GM23338 (cell line): Measurements from ENCODE around the gene MUC22. TPM values are rescaled to one million over a fixed set of nuclear protein-coding genes. Genes with fewer than 3 reads are reported as not detected.

ENCODE experiments used
- ATAC-seq: fragments of 200-7000 bp; cut with Tn5 transposase; 3 replicates; pipeline ENCODE4 v1.9.1; 2020
- DNase-seq: peaks from one replicate; pipeline ENCODE4 v3.0.0-alpha.2; 2015; ENCODE audit warnings: low spot score
- H2AFZ ChIP-seq: fragments of 200-600 bp; sonication (generic); 2 replicates; pipeline ENCODE4 v1.8.0; 2016; ENCODE audit warnings: antibody characterized with exemption, mild to moderate bottlenecking, moderate library complexity
- H3F3A ChIP-seq: fragments of 200-600 bp; sonication (generic); replicated peaks from 2 replicates; pipeline ENCODE4 v1.8.0; 2017; ENCODE audit warnings: antibody characterized with exemption, mixed run types, low read depth
- H3K27ac ChIP-seq: fragments of 200-600 bp; sonication (generic); 2 replicates; pipeline ENCODE4 v1.6.1; 2016; ENCODE audit warnings: low read depth
- H3K27me3 ChIP-seq: fragments of 200-600 bp; sonication (generic); 2 replicates; pipeline ENCODE4 v1.8.0; 2016; ENCODE audit warnings: mild to moderate bottlenecking, mixed run types, moderate library complexity; ENCODE audit not compliant: insufficient read depth
- H3K36me3 ChIP-seq: fragments of 200-600 bp; sonication (generic); 2 replicates; pipeline ENCODE4 v1.8.0; 2016; ENCODE audit warnings: mild to moderate bottlenecking; ENCODE audit not compliant: insufficient read depth
- H3K4me1 ChIP-seq: fragments of 200-600 bp; sonication (generic); 2 replicates; pipeline ENCODE4 v1.8.0; 2016; ENCODE audit warnings: mild to moderate bottlenecking, moderate library complexity; ENCODE audit not compliant: insufficient read depth
- H3K4me2 ChIP-seq: fragments of 200-600 bp; sonication (generic); 2 replicates; pipeline ENCODE4 v1.7.1; 2017; ENCODE audit warnings: mixed run types
- H3K4me3 ChIP-seq: fragments of 200-600 bp; sonication (generic); 2 replicates; pipeline ENCODE4 v1.6.1; 2016; ENCODE audit warnings: mixed run types
- H3K79me2 ChIP-seq: fragments of 200-600 bp; sonication (generic); replicated peaks from 2 replicates; pipeline ENCODE4 v1.8.0; 2017; ENCODE audit warnings: mild to moderate bottlenecking; ENCODE audit not compliant: insufficient read depth
- H3K9me2 ChIP-seq: fragments of 200-600 bp; sonication (generic); 2 replicates; pipeline ENCODE4 v1.8.0; 2017; ENCODE audit not compliant: insufficient read depth
- H4K20me1 ChIP-seq: fragments of 200-600 bp; sonication (generic); replicated peaks from 2 replicates; pipeline ENCODE4 v1.8.0; 2017; ENCODE audit warnings: mild to moderate bottlenecking; ENCODE audit not compliant: insufficient read depth
- H3K27ac Mint-ChIP-seq: 2 replicates; pipeline ENCODE4 v1.8.0; 2020; ENCODE audit warnings: inconsistent platforms, mild to moderate bottlenecking, moderate library complexity, mixed read lengths
- H3K27me3 Mint-ChIP-seq: 3 replicates; pipeline ENCODE4 v1.8.0; 2022; ENCODE audit warnings: low read depth, mild to moderate bottlenecking, moderate library complexity, mixed read lengths, inconsistent platforms; ENCODE audit not compliant: insufficient read depth, poor library complexity
- H3K36me3 Mint-ChIP-seq: 3 replicates; pipeline ENCODE4 v1.8.0; 2021; ENCODE audit warnings: low read depth, mild to moderate bottlenecking, inconsistent platforms, moderate library complexity, mixed read lengths
- H3K4me1 Mint-ChIP-seq: 3 replicates; pipeline ENCODE4 v1.8.0; 2020; ENCODE audit warnings: mild to moderate bottlenecking, inconsistent platforms, mixed read lengths
- H3K4me3 Mint-ChIP-seq: 3 replicates; pipeline ENCODE4 v1.8.0; 2021; ENCODE audit warnings: moderate library complexity, mild to moderate bottlenecking, inconsistent platforms, mixed read lengths
- H3K9me3 Mint-ChIP-seq: 3 replicates; pipeline ENCODE4 v1.8.0; 2020; ENCODE audit warnings: moderate library complexity, mild to moderate bottlenecking, inconsistent platforms, mixed read lengths
- CREB1 ChIP-seq: fragments of 250-450 bp; sonication (Bioruptor Pico); IDR thresholded peaks from 2 replicates; pipeline ENCODE4 v1.5.0; 2020; ENCODE audit warnings: low read depth, mild to moderate bottlenecking, moderate library complexity
- EZH2 ChIP-seq: fragments of 200-600 bp; sonication (generic); IDR thresholded peaks from one replicate; pipeline ENCODE4 v1.8.0; 2017; ENCODE audit warnings: antibody characterized with exemption, mild to moderate bottlenecking, low read depth; ENCODE audit not compliant: unreplicated experiment
- JUNB ChIP-seq: IDR thresholded peaks from one replicate; pipeline ENCODE4 v1.6.1; 2016; ENCODE audit warnings: antibody characterized with exemption; ENCODE audit not compliant: unreplicated experiment
- NANOG ChIP-seq: IDR thresholded peaks from 2 replicates; pipeline ENCODE4 v1.6.1; 2016; ENCODE audit warnings: antibody characterized with exemption, borderline replicate concordance
- REST ChIP-seq: IDR thresholded peaks from one replicate; pipeline ENCODE4 v1.6.1; 2018; ENCODE audit warnings: antibody characterized with exemption; ENCODE audit not compliant: unreplicated experiment
- STAT1 ChIP-seq: IDR thresholded peaks from one replicate; pipeline ENCODE4 v1.6.1; 2016; ENCODE audit warnings: antibody characterized with exemption; ENCODE audit not compliant: unreplicated experiment
- ZNF331 ChIP-seq: fragments of 250-450 bp; sonication (Bioruptor Pico); IDR thresholded peaks from 2 replicates; pipeline ENCODE4 v1.5.0; 2020; ENCODE audit warnings: low read depth, mild to moderate bottlenecking, moderate library complexity
- ZNF462 ChIP-seq: fragments of 250-450 bp; sonication (Bioruptor Pico); IDR thresholded peaks from 2 replicates; pipeline ENCODE4 v1.5.0; 2020; ENCODE audit warnings: mild to moderate bottlenecking, moderate library complexity
- polyA plus RNA-seq: library from polyadenylated mRNA; unstranded; fragments of >200 nt; fragmentation: Nextera tagmentation; extraction: Ambion mirVana; gene quantifications from 2 replicates; pipeline ENCODE4 v1.2.1, GENCODE V29; 2016
- total RNA-seq: library from RNA; depleted of rRNA; stranded (reverse); fragments of >200 nt; shearing (Covaris generic); gene quantifications from 2 replicates; pipeline ENCODE4 v1.2.3, GENCODE V29; 2014

The MUC22 gene
- total and polyA plus RNA-seq, 2 experiments from 2014 or later: not detected

- peaks cover 8% of the 10 kb centered on the region for H3K4me1 ChIP-seq
Measured at GRCh38 chr6:30988209-30988825, 22.0 kb upstream of the MUC22 start.

More at GRCh38 chr6:30988209-30988825, 22.0 kb upstream of the MUC22 start:
- no peak overlapping the region for H2AFZ ChIP-seq
- Mint-ChIP-seq H3K36me3 (no peaks in the 10 kb centered on the region), H3K27me3 (peaks cover 4% of the 10 kb centered on the region), H3K9me3 (peaks cover 7% of the 10 kb centered on the region), H3K4me3 (no peak overlapping the region), H3K4me1 (peaks cover 12% of the 10 kb centered on the region), H3K27ac (no peak overlapping the region)
- no peak overlapping the region for H3K4me3 ChIP-seq
- H3K4me2 ChIP-seq: no peak overlapping the region
- DNase-seq (no peak), ATAC-seq (no peak)
- no peaks in the 10 kb centered on the region for H3K36me3 ChIP-seq
- no peaks in the 10 kb centered on the region for H3F3A ChIP-seq
- no peak overlapping the region for H3K27ac ChIP-seq
- H4K20me1 ChIP-seq: no peaks in the 10 kb centered on the region
- no peaks in the 10 kb centered on the region for H3K27me3 ChIP-seq
- TF ChIP-seq CREB1 (CRISPR knock-in tag) (no peak), NANOG (no peak), ZNF331 (no peak), EZH2 (no peak), REST (no peak), JUNB (no peak), ZNF462 (CRISPR knock-in tag) (no peak), STAT1 (no peak)
- no peaks in the 10 kb centered on the region for H3K79me2 ChIP-seq
- peaks cover 10% of the 10 kb centered on the region; the same call in 1 of the 2 replicates for H3K9me2 ChIP-seq
